Colonic mucosa (tissue), 4 donors: ENCODE results near the gene ITFG2. TPM values are rescaled to one million over a fixed set of nuclear protein-coding genes. Genes with fewer than 3 reads are reported as not detected.

Source experiments
- DNase-seq: peaks from one replicate; pipeline ENCODE4 v3.0.0-alpha.2; 2020
- H3K27ac ChIP-seq: fragments of 200-600 bp; one replicate; pipeline ENCODE4 v1.8.0; 2021
- H3K27me3 ChIP-seq: fragments of 200-600 bp; one replicate; pipeline ENCODE4 v1.8.0; 2021
- H3K36me3 ChIP-seq: fragments of 200-600 bp; one replicate; pipeline ENCODE4 v1.8.0; 2021
- H3K4me1 ChIP-seq: fragments of 200-600 bp; one replicate; pipeline ENCODE4 v1.8.0; 2021; ENCODE audit warnings: mild to moderate bottlenecking
- H3K4me3 ChIP-seq: fragments of 200-600 bp; one replicate; pipeline ENCODE4 v1.8.0; 2021
- H3K9ac ChIP-seq, 2 donors: one replicate each; pipeline ENCODE4 v1.7.0; 2013; ENCODE audit warnings: control low read depth in 2 of 2, low read depth in 2 of 2, low read length in 2 of 2
- H3K9me3 ChIP-seq: fragments of 200-600 bp; one replicate; pipeline ENCODE4 v1.8.0; 2021
- CTCF ChIP-seq: fragments of 200-600 bp; IDR thresholded peaks from one replicate; pipeline ENCODE4 v1.8.0; 2022; ENCODE audit warnings: antibody characterized with exemption, mild to moderate bottlenecking
- intact Hi-C: fragments of 100-400 bp; cut with DNase I; formaldehyde crosslinking; loops from one replicate; pipeline ENCODE4 v1.14.1; 2022
- total RNA-seq, 2 donors: library from RNA; stranded (reverse); fragmentation: NEBNext Ultra II Directional in 1 of 2; extraction: Animal tissue kit (Norgen Biotek cat#: 25700) in 1 of 2; gene quantifications; one replicate each; pipeline ENCODE4 v1.2.1, GENCODE V29; 2021
- donor health status: healthy.
- donor health status: DM: no; HTN: no; CAD: no.
- donor health status: DM: no; HTN: no; CAD: no.

Gene ITFG2
- total RNA-seq, 2 donors from 2014 or later, result 19.4 to 34.8 TPM

GRCh38 chr12:2805143-2805520, 7.3 kb upstream of the ITFG2 start:
- Histone ChIP-seq H3K9ac (no peak overlapping the region), H3K4me1 (no peaks in the 10 kb centered on the region), H3K36me3 (peaks cover 19% of the 10 kb centered on the region), H3K27me3 (no peaks in the 10 kb centered on the region), H3K9me3 (no peaks in the 10 kb centered on the region), H3K4me3 (no peak overlapping the region), H3K27ac (no peak overlapping the region)
- intact Hi-C loops, result no loop called here
- no peak for TF ChIP-seq CTCF
- no peak for DNase-seq

GRCh38 chr12:2806700-2807099, 5.8 kb upstream of the ITFG2 start:
- H3K9me3 ChIP-seq, result no peaks in the 10 kb centered on the region
- DNase-seq, result no peak

GRCh38 chr12:2811801-2812200, 667 bp upstream of the ITFG2 start:
- no peak for DNase-seq

More at GRCh38 chr12:2806700-2807099, 5.8 kb upstream of the ITFG2 start:
- Histone ChIP-seq H3K9ac (no peak overlapping the region), H3K4me3 (no peak overlapping the region), H3K36me3 (peaks cover 14% of the 10 kb centered on the region), H3K27ac (no peak overlapping the region), H3K4me1 (peaks cover 3% of the 10 kb centered on the region), H3K27me3 (no peaks in the 10 kb centered on the region)
- intact Hi-C loops, result no loop called here
- no peak for TF ChIP-seq CTCF

GRCh38 chr12:2813214-2814185, 1.0 kb downstream of the ITFG2 start:
- H3K27ac ChIP-seq, result peak overlapping the region; percentile 92
- no peaks in the 10 kb centered on the region for H3K36me3 ChIP-seq
- intact Hi-C loops, result no loop called here
- H3K9ac ChIP-seq, result peak overlapping the region; percentile 86 to 97
- H3K9me3 ChIP-seq, result no peaks in the 10 kb centered on the region
- peak overlapping the region; percentile 64 for H3K4me3 ChIP-seq
- H3K27me3 ChIP-seq, result no peaks in the 10 kb centered on the region
- H3K4me1 ChIP-seq, result peaks cover 14% of the 10 kb centered on the region
- peak; percentile 70 for DNase-seq
- TF ChIP-seq CTCF, result peak; percentile 62

More at GRCh38 chr12:2811801-2812200, 667 bp upstream of the ITFG2 start:
- intact Hi-C loops, result no loop called here
- Histone ChIP-seq H3K27ac (no peak overlapping the region), H3K36me3 (no peaks in the 10 kb centered on the region), H3K4me3 (peak overlapping the region; percentile 64), H3K9me3 (no peaks in the 10 kb centered on the region), H3K9ac (peak overlapping the region in 1 of 2 donors; percentile 97), H3K27me3 (no peaks in the 10 kb centered on the region), H3K4me1 (peaks cover 14% of the 10 kb centered on the region)
- TF ChIP-seq CTCF, result no peak

GRCh38 chr12:2819810-2820209, 7.3 kb downstream of the ITFG2 start:
- H3K9me3 ChIP-seq, result no peaks in the 10 kb centered on the region
- no peaks in the 10 kb centered on the region for H3K4me1 ChIP-seq
- intact Hi-C loops, result no loop called here
- no peak overlapping the region for H3K9ac ChIP-seq
- no peak overlapping the region for H3K27ac ChIP-seq
- DNase-seq, result no peak
- no peak for TF ChIP-seq CTCF
- H3K27me3 ChIP-seq, result no peaks in the 10 kb centered on the region
- H3K4me3 ChIP-seq, result no peak overlapping the region
- H3K36me3 ChIP-seq, result peaks cover 12% of the 10 kb centered on the region
